Stimulated activated CD4-positive, alpha-beta T cell treated with anti-CD3 and anti-CD28 coated beads, Interleukin-1b, Interleukin-23, amount 100 ng/mL, for 48 hours (primary cell): Measurements from ENCODE around the gene FAM131C.
"Not testable (repeated sequence)": the region's sequence is repeated elsewhere in the genome, so short reads cannot be mapped to it uniquely, and the experiment has no call there.

ENCODE experiments used
- DNase-seq: peaks from one replicate; pipeline ENCODE4 v3.0.0-alpha.2; 2020

FAM131C gene

DNA sequence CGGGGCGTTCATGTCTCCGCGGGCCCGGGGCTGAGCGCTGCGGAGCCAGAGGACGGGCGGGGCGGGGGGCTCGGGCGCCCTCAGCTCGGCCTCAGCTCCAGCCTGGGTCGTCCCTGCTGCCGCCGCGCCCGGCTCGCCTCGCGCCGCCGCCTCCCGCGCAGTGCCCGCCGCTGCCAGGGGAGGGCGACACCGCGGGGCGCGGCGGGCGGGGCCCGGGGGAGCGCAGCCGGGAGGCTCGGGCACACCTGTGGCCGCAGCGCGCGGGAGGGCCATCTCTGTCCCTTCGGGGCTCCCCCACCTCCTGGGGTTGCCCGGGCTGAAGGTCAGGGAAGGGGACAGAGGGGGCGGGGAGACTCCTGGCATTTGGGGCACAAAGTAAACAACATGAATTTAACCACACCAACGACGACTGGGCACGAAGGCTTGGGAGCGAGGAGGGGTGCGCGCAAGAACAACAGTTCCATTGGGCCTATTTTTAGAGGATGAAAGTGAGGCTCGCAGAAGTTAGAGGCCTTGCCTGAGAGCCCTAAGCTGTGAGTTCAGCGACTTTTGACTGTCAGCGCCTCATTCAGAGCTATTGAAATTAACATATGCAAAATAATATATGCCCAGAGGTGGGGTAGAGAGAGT is at the start of gene FAM131C:
TSS of gene FAM131C (minus strand) at position 162 of the 630 bp plus-strand sequence. CDS start 209 bp downstream, outside the sequence.
- peak; percentile 28 for DNase-seq

GRCh38 chr1:16122916-16123315 is 49.5 kb upstream of the FAM131C start:
- DNase-seq: peak; percentile 52

DNA sequence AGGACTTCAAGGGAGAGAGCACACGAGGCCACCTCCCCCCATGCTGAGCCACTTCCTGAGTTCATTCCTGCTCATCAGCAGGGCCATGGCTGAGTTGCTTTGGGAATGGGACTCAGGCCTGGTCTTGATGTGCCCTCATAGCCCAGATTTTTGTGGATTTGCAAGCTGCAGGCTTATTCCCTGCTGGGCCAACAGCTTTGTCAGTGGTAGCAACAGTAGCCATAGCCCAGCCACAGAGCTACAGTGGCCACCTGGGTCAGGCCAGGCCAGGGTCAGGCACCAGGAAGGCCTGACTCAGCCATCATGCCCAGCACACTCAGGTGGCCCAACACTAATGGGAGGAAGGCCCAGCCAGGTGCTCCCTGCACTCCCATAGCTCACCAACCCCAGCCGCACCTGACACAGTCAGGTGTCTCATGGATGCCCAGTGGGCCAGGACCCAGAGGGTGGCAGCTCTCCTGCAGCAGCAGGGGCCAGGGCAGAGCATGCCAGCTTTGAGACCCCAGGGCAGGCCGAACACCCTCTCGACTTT is 49.0 kb upstream of the FAM131C start:
- no peak for DNase-seq

GRCh38 chr1:16120940-16121410 is 47.5 kb upstream of the FAM131C start:
- no peak for DNase-seq

DNA sequence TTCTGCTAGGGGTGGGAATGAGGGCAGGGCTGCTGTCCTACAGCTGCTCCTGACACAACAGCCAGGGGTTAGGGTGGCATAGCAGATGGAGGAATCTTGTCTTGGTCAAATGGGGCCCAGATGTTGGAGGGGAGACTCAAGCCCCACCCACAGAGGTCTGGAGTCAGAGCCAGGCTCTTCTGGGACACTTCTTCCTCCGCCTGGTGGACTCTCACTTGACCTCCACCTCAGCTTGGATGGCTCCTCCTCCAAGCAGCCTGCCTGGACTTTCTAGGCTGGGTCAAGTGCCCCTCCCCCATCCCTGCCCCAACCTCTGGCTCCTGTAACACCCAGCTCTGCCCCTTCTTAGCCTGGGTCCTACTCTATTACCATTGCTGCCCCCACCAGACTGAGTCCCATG is 47.0 kb upstream of the FAM131C start:
- DNase-seq: no peak

GRCh38 chr1:16119926-16120325 is 46.5 kb upstream of the FAM131C start:
- DNase-seq: no peak

DNA sequence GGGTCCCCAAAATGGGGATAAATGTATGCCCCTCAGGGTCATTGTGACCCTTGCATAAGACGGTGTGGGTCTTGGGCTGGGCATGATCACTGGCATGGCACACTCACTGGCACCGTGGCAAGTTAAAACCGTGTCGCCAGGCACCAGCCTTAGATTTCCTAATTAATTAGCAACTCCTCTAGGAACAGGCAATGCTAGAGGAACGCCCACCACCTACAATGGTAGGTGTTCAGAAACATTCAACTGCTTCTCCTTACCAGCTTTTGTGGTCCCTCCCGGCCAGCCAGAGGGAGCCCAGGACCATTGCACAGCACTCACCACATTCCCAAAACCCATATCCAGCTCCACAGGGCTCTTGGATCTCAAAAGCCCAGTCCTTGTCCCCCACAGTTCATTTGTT is 46.1 kb upstream of the FAM131C start:
- no peak for DNase-seq

DNA sequence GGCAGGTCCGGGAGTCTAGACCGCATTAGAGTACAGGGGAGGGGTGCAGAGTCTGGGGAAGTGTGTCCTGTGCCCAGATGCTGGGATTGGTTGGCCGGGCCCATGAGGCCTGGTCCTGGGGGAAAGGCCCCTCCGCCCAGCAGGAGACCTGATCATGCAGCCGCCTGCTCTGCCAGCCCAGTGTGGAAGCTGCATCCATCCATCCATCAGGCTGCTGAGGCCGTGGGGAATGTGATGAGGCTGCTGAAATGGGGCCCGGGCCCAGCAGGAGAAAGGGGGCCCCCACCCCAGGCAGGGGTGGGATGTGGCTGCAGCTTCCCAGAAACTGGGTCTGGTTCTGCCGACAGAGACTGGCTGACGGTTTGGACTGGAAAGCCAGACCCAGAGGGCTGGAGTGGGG is 45.3 kb upstream of the FAM131C start:
- DNase-seq: no peak

- DNase-seq: no peak
These were observed 44.5 kb upstream of the FAM131C start for GRCh38 chr1:16117936-16118335.

GRCh38 chr1:16117369-16117768 is 43.9 kb upstream of the FAM131C start:
- DNase-seq: no peak

DNA sequence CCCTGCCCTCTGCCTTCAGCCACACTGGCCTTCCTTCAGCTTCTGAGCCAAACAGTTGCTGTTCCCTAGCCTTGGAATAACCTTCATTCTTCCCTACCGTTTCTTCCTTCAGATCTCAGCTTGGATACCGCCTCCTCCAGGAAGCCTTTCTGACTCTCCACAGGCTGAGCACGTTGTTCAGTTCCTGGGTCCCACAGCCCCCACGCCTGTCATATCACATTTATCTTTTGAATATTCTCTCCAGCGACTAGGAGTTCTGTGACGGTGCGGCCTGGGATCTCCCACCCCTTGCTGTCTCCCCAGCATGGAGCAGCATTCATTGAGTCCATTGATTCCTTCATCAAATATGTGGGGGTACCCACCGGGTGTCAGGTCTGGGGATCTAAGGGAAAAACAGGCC is 43.2 kb upstream of the FAM131C start:
- DNase-seq: no peak

DNA sequence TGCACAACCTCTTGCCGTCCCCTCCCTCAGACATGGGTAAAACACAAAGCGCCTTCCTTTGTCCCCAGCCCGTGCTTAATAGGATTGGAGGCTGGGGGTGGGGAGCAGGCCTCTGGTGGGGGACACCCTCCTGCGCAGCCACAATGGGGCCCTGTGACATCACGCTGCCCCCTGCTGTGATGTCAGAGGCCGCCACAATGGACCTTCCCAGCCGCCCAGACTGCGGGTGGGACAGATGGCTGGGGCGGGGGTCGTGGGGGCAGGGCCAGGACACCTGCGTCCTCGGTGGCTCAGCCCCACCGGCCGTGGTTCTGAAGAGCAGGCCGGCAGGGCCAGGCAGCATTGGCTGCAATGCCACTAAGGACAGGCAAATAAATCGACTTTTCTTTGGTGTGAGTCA is 42.6 kb upstream of the FAM131C start:
- DNase-seq: no peak

DNA sequence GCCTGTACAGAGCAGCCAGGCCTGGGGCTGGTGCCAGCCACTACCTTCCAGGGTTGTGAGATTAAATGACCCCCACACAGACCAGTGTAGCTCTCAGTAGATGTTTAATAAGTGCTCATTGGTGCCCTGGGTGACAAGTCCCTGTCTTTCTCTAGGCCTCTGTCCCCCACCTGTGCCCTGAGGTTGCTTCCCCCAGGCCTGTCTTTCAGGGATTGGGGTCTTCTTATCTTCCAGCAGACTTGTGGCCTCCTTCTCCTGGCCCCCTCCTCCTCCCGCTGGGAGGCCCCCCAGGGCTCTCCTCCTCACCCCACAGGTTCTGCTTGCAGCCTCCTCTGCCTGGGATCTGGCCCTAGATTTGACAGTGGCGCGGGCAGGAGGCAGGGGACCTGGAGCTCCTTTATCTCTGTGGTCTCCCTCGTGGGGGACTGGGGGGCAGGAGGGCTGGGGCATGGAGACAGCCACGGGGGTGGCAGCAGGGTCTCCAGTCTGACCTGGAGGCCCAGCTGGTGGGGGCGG is 42.1 kb upstream of the FAM131C start:
- no peak for DNase-seq

GRCh38 chr1:16114527-16115467 is 41.3 kb upstream of the FAM131C start:
- DNase-seq: no peak

DNA sequence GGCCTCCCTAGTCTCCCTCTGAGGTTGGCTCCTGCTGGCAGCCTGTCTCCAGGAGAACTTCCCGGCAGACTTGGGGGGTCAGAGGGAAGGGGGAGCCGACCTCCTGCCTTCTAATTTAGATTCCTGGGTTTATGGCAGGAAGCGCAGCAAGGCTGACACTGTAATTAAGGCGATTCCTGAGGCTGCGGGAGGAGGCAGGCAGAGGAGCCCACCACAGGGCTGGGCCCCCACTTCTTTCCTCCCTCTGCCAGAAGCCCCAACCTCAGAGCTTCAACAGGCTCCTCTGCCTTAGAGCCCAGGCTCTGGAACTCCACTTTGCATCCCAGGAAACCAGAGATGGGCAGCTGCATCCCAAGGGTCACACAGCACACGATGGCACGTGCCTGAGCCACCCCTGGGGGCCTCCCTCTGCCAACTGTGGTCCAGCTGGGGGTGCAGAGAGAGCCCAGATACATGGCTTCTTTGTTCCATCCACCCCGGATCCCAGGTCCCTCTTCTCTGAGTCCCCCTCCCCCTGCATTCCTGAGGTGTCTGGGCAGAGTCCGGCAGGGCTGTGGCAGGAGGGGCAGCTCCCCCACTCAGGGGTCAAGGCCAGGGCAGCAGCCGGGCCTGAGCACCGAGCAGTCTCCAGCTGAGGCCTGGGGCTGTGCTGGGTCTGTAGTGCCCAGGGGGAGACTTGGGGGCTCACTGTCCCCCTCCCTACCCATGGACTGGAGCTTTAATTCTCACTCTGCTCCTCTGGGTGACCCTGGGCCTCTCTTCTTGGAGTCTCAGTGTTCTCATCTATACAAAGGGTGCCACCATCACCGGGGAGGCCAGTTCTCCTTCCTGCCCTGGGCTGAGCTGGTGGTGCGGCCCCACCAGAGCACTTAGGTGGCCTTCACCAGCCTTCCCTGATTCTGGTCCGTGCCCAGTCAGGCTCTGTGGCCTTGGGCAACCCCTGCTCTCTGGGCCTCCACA is 39.4 kb upstream of the FAM131C start:
- no peak for DNase-seq

DNA sequence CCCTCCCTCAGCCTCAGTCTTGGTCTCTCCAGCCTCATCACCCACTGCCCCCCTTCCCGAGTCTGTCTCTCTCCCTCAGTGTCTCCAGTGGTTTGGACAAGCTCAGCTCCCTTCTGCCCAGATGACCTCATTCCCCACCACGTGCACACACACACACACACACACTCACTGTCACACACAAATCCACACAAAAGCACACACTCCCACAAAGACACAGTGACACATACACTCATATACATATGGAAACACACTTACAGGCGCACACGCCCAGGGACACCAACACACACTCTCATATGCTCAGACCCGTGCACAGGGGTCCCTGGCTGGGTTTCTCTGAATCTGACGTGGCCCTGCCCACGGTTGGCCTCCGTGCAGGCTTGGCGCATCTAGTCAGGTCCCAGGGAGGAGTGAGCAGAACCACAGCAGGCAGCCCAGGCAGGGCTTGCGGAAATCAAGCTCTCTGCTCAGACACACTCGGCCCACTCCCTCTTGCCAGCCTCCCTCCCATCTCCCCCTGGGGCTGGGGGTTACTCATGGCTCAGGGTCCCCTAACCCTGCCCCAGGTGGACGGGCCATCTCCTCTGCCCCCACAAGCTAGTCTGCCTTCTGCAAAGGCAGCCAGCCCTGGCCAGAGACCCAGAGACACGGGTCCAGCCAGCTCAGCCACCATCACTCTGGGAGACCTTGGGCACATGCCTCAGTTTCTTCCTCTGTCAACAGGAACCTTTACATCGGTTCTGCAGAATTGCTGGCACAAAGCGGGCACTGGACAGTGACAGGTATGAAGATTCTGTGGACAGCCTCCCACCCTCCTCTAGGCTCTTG is 38.5 kb upstream of the FAM131C start:
- DNase-seq: no peak

DNA sequence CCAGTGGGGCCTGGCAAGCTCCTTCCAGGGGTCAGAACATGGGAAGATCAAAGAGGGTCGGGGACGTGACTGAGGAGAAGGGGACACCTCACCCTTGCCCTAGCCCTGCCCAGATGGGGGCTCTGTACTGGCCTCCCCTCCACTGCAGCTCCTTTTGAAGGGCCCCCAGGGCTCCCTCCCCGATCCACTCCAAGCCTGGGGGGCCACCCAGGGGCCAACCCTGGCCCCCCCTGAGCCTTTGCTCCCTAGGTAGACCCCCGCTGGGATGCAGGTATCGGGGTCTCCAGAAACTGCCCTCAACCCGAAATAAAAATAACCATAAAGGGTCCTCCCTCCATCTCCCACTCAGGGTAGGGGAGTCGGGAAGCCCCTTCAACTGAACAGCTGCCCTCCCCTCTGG is 37.4 kb upstream of the FAM131C start:
- DNase-seq: no peak

- DNase-seq: no peak
These were observed 37.0 kb upstream of the FAM131C start for GRCh38 chr1:16110456-16110855.

- DNase-seq: no peak
These were observed 36.1 kb upstream of the FAM131C start for GRCh38 chr1:16109571-16109970.

- not testable (repeated sequence) for DNase-seq
These were observed 33.6 kb upstream of the FAM131C start for GRCh38 chr1:16107039-16107438.

DNA sequence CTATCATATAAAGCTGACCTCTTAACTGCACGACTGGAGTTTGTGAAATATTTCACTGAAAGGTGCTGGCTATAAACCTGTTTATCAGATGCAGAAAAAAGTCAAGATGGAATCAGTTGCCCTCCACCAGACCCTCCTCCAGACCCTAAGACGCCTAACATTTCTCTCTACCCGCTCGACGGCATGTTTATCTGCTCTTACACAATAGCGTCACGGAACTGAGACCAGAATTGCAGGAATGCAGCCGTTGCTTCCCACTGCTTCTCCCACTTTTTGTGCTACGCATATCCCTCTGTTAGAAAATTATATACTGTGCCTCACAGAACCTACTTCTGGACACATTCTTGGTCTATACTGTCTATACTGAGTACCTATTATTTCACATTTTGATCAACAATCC is 28.2 kb upstream of the FAM131C start:
- DNase-seq: no peak

GRCh38 chr1:16099412-16099811 is 26.0 kb upstream of the FAM131C start:
- no peak for DNase-seq
